Measurements from ENCODE around the gene OTUB2. TPM values are rescaled to one million over a fixed set of nuclear protein-coding genes. Genes with fewer than 3 reads are reported as not detected.

Gene OTUB2
- total and polyA plus RNA-seq, 8 donors, result 0.45 to 4.1 (median 0.63) TPM; not detected in 2

DNA sequence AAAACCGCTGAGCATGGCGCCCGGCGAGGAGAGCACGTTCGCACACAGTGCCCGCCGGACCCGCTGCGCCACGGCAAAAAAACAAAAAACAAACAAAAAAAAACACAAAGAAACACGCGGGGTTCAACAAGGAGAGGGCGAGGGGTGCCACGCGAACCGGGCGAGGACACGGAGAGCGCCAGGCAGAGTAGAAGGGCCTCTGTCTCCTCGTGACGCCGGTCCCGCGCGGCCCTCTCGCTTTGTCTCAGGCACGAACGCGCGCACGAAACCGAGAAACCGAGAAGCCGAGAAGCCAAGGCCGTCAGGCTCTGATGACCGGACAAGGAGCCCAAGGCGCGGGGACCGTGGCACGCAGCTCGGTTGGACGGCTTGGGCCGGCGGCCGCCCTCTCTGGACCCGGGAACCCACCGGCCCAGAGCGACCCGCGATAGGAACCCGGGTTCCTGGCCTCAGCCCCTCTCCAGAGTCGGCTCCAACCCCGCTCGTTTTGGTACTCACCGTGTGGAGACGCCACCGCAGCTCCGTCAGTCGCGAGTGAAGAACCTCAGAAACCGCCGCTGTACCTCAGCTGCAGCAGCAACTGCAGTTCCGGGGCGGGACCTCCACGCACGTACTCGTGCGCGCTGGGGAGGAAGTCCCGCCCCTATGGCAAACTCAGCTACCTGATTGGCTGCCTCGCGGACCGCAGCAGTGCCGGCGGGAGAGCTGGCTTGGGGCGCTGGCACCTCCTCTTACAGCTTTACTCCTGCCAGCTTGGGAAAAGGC lies 54.7 kb downstream of the OTUB2 start, which contains the start of the genes DDX24 and IFI27L1:
Gene DDX24, minus strand, starts transcription at position 582 of the 765 bp plus-strand sequence. CDS start 1,460 bp downstream, outside the sequence.
Gene IFI27L1, plus strand, starts transcription at position 690 of the 765 bp plus-strand sequence. CDS start 15,628 bp downstream, outside the sequence.
- peak within 1 kb of the TSS; percentile 90 to 98 (median 94) for H3K4me3 ChIP-seq
- intact Hi-C loops (cut with DNase I; ENCODE audit: low total_unique reads), result no loop called here
- H3K9me3 ChIP-seq, result no peaks in the 10 kb centered on the region
- H3K27ac ChIP-seq, result peak within 1 kb of the TSS; percentile 93 to 97 (median 95)
- H3K36me3 ChIP-seq, result peaks cover 0 to 32% (median 22%) of the 10 kb centered on the region in 4 donors
- H3K4me1 ChIP-seq, result peaks cover 38 to 58% (median 49%) of the 10 kb centered on the region in 4 donors
- TF ChIP-seq EP300 (IDR thresholded peaks at IDR 0.05), result no peak
- TF ChIP-seq POLR2A (IDR thresholded peaks at IDR 0.05), result peak in 2 of 4 donors; percentile 93 to 94
- peak; percentile 98 to 99 (median 99) for TF ChIP-seq POLR2AphosphoS5 (IDR thresholded peaks at IDR 0.05)
- WGBS, 5 donors, result 0 to 1% (median 0%) methylated on average over 44 to 77 of the region's 77 CpGs
- no peaks in the 10 kb centered on the region for H3K27me3 ChIP-seq
- peak; percentile 98 to 99 for DNase-seq

DNA sequence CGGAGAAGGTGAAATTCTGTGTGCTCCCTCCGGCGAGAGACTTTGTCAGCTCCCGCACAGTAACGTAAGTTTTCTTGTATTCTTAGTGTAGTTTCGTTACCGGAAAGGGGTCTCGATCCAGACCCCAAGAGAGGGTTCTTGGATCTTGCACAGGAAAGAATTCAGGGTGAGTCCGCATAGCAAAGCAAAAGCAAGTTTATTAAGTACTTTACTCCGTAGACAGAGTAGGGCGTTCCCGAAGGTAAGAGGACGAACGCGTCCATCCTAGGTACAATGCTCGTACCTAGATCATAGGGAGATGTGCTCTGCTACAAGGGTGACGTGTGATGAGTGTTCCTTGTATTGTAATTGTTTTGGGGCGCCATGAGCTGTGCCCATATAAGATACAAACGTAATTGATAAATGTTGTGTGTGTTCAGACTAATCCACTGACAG lies 55.3 kb downstream of the OTUB2 start:
- H3K4me1 ChIP-seq, result peaks cover 32 to 52% (median 44%) of the 10 kb centered on the region in 4 donors
- H3K4me3 ChIP-seq, result peak overlapping the region; percentile 90 to 98 (median 94)
- no peaks in the 10 kb centered on the region for H3K9me3 ChIP-seq
- intact Hi-C loops (cut with DNase I; ENCODE audit: low total_unique reads), result no loop called here
- peak overlapping the region; percentile 82 to 97 (median 94) for H3K27ac ChIP-seq
- no peaks in the 10 kb centered on the region for H3K27me3 ChIP-seq
- H3K36me3 ChIP-seq, result peaks cover 0 to 29% (median 17%) of the 10 kb centered on the region in 4 donors
- peak in 1 of 2 donors; percentile 55 for DNase-seq
- no peak for TF ChIP-seq POLR2AphosphoS5 (IDR thresholded peaks at IDR 0.05)
- TF ChIP-seq EP300 (IDR thresholded peaks at IDR 0.05), result no peak
- TF ChIP-seq, protein P1, sequence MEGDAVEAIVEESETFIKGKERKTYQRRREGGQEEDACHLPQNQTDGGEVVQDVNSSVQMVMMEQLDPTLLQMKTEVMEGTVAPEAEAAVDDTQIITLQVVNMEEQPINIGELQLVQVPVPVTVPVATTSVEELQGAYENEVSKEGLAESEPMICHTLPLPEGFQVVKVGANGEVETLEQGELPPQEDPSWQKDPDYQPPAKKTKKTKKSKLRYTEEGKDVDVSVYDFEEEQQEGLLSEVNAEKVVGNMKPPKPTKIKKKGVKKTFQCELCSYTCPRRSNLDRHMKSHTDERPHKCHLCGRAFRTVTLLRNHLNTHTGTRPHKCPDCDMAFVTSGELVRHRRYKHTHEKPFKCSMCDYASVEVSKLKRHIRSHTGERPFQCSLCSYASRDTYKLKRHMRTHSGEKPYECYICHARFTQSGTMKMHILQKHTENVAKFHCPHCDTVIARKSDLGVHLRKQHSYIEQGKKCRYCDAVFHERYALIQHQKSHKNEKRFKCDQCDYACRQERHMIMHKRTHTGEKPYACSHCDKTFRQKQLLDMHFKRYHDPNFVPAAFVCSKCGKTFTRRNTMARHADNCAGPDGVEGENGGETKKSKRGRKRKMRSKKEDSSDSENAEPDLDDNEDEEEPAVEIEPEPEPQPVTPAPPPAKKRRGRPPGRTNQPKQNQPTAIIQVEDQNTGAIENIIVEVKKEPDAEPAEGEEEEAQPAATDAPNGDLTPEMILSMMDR (IDR thresholded peaks at IDR 0.05), result no peak
- no peak for TF ChIP-seq POLR2A (IDR thresholded peaks at IDR 0.05)
- WGBS, 5 donors, result 0 to 1% (median 1%) methylated on average over 19 of the region's 19 CpGs

DNA sequence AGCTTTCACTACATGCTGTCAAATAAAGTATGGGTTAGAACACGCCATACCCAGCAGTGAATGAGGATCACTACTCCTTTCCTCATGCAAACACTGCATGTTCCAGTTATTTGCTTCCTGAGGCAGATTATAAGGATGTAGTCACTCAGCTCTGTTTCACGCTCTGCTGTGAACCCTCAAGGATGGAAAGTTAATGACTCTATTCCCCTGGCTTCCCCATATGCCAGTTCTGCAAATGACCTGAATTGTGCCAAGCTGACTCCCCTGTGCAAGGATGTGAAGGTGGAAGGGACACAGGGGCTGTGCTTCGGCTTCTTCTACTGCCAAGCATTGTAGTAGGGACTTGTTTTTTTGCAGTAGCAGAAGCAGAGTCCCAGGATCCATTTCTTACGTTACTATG lies 61.8 kb downstream of the OTUB2 start:
- TF ChIP-seq POLR2AphosphoS5 (IDR thresholded peaks at IDR 0.05) (no peak), EP300 (IDR thresholded peaks at IDR 0.05) (no peak), POLR2A (IDR thresholded peaks at IDR 0.05) (no peak)
- TF ChIP-seq, protein P1 (IDR thresholded peaks at IDR 0.05), result no peak
- no peak for DNase-seq
- Histone ChIP-seq H3K9me3 (no peaks in the 10 kb centered on the region), H3K36me3 (no peaks in the 10 kb centered on the region), H3K27me3 (no peaks in the 10 kb centered on the region), H3K27ac (no peak overlapping the region), H3K4me3 (no peak overlapping the region), H3K4me1 (no peaks in the 10 kb centered on the region)
- intact Hi-C loops (cut with DNase I; ENCODE audit: low total_unique reads), result no loop called here
- 69 to 98% (median 72%) methylated on average over 4 of the region's 4 CpGs for WGBS, 5 donors

DNA sequence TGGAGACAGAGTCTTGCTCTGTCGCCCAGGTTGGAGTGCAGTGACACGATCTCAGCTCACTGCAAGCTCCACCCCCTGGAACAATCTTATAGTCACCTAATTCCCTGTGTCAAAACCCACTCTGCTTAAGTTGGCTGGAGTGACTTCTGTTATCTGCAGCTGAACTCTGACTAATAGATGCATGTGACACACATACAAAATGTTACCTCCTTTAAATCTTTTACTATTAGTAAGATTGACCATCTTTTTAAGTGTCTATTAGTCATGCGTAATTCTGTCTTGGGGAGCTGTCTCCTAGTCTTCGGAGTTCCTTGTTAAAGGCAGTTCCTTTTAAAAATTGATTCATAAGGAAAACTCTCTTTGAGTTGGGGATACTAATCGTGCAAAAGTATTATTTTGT lies 62.4 kb downstream of the OTUB2 start:
- no peaks in the 10 kb centered on the region for H3K9me3 ChIP-seq
- WGBS, 5 donors, result 85 to 94% (median 89%) methylated on average over 5 of the region's 5 CpGs
- intact Hi-C loops (cut with DNase I; ENCODE audit: low total_unique reads), result no loop called here

More for the DNA sequence above, 62.4 kb downstream of the OTUB2 start:
- DNase-seq, result no peak
- TF ChIP-seq, protein P1 (IDR thresholded peaks at IDR 0.05), result no peak
- TF ChIP-seq POLR2A (IDR thresholded peaks at IDR 0.05), result no peak
- TF ChIP-seq POLR2AphosphoS5 (IDR thresholded peaks at IDR 0.05), result no peak
- no peak for TF ChIP-seq EP300 (IDR thresholded peaks at IDR 0.05)
- Histone ChIP-seq H3K27me3 (no peaks in the 10 kb centered on the region), H3K4me3 (no peak overlapping the region), H3K4me1 (no peaks in the 10 kb centered on the region), H3K36me3 (no peaks in the 10 kb centered on the region), H3K27ac (no peak overlapping the region)
